ENCODE measurements around the gene PTCRA.

DNA sequence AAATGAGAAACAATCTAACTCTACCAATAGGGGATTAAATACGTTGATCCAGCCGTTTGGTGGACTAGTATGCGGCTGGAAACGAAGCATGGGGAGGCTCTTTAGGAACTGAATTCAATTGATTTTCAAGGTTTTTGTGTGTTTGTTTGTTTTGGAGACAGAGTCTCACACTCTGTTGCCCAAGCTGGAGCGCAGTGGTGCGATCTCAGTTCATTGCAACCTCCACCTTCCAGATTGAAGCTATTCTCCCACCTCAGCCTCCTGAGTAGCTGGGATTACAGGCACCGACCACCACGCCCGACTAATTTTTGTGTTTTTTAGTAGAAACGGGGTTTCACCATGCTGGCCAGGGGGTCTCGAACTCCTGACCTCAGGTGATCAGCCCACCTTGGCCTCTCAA, 20.5 kb downstream of the PTCRA start:
- no peak for TF ChIP-seq EZH2 (IDR thresholded peaks at IDR 0.05; ENCODE audit: insufficient read depth, poor library complexity, severe bottlenecking)
- no peak for TF ChIP-seq EZH2phosphoT487 (IDR thresholded peaks at IDR 0.05; ENCODE audit: insufficient read depth, low read depth)

Measured in GM23248 (cell line).